ENCODE data around the gene CEBPG. TPM values are rescaled to one million over a fixed set of nuclear protein-coding genes. Genes with fewer than 3 reads are reported as not detected.

The CEBPG gene
- total and polyA plus RNA-seq, 9 of the 15 experiments (the other 6 are each of a cell fraction or from before 2014, with no cell fraction given), result 9.5 to 34.9 (median 30.9) TPM

- no peak for TF ChIP-seq PHB (CRISPR knock-in tag; IDR thresholded peaks at IDR 0.05)
- TF ChIP-seq CEBPG (CRISPR knock-in tag; IDR thresholded peaks at IDR 0.05), result no peak
- TF ChIP-seq CEBPG (tag; conservative IDR thresholded peaks at IDR 0.05 in 1 of 2, IDR thresholded peaks at IDR 0.05 in 1 of 2), result peak; percentile 49 to 94
- Histone ChIP-seq H2AFZ (ENCODE audit: low read depth, low read length) (no peak overlapping the region), H4K20me1 (replicated peaks; ENCODE audit: control insufficient read depth, insufficient read depth, low read length) (no peaks in the 10 kb centered on the region), H3K27ac (ENCODE audit: extremely low read depth, low read depth, low read length) (no peak overlapping the region), H3K4me1 (replicated peaks in 1 of 2; ENCODE audit: control insufficient read depth in 2 of 2, insufficient read depth in 2 of 2, low read length in 2 of 2) (peaks cover 0 to 7% of the 10 kb centered on the region in 2 experiments; a peak in 1 of 5 replicates), H3K4me3 (no peak overlapping the region), H3K9ac (ENCODE audit: insufficient read depth in 1 of 2, low read depth in 2 of 2, low read length in 2 of 2) (no peak overlapping the region), H3K36me3 (ENCODE audit: control insufficient read depth, insufficient read depth, low read length) (no peaks in the 10 kb centered on the region), H3K9me3 (replicated peaks; ENCODE audit: control insufficient read depth, insufficient read depth, low read depth, low read length) (no peaks in the 10 kb centered on the region), H3K79me2 (ENCODE audit: control insufficient read depth, insufficient read depth, low read length) (no peaks in the 10 kb centered on the region), H3K27me3 (ENCODE audit: control insufficient read depth in 2 of 2, insufficient read depth in 2 of 2, low read length in 2 of 2) (peaks cover 14 to 25% of the 10 kb centered on the region in 2 experiments), H3K9me1 (ENCODE audit: control insufficient read depth, insufficient read depth, low read length) (no peaks in the 10 kb centered on the region), H3K4me2 (ENCODE audit: insufficient read depth, low read length) (no peak overlapping the region)
- ChIA-PET CTCF (ENCODE audit: low intra/inter-chr PET ratio) (no interaction called here), POLR2A (no interaction called here)
- ATAC-seq (no peak), FAIRE-seq (no peak), DNase-seq (ENCODE audit: extremely low read depth in 1 of 4, low spot score in 3 of 4) (no peak)
- in situ Hi-C loops (cut with MboI), result no loop called here
- intact Hi-C loops (cut with micrococcal nuclease), result no loop called here
- BruUV-seq (replicated peaks), result no TSS peak
Measured at GRCh38 chr19:33346665-33347064, 26.8 kb upstream of the CEBPG start.

- FAIRE-seq (no peak), ATAC-seq (no peak), DNase-seq (ENCODE audit: extremely low read depth in 1 of 4, low spot score in 3 of 4) (no peak)
- Histone ChIP-seq H4K20me1 (replicated peaks; ENCODE audit: control insufficient read depth, insufficient read depth, low read length) (no peaks in the 10 kb centered on the region), H2AFZ (ENCODE audit: low read depth, low read length) (no peak overlapping the region), H3K27ac (ENCODE audit: extremely low read depth, low read depth, low read length) (no peak overlapping the region), H3K4me2 (ENCODE audit: insufficient read depth, low read length) (no peak overlapping the region), H3K4me3 (no peak overlapping the region), H3K9me1 (ENCODE audit: control insufficient read depth, insufficient read depth, low read length) (no peaks in the 10 kb centered on the region), H3K79me2 (ENCODE audit: control insufficient read depth, insufficient read depth, low read length) (no peaks in the 10 kb centered on the region), H3K9me3 (replicated peaks; ENCODE audit: control insufficient read depth, insufficient read depth, low read depth, low read length) (no peaks in the 10 kb centered on the region), H3K36me3 (ENCODE audit: control insufficient read depth, insufficient read depth, low read length) (no peaks in the 10 kb centered on the region), H3K4me1 (replicated peaks in 1 of 2; ENCODE audit: control insufficient read depth in 2 of 2, insufficient read depth in 2 of 2, low read length in 2 of 2) (peaks cover 0 to 7% of the 10 kb centered on the region in 2 experiments; a peak in 1 of 5 replicates), H3K27me3 (ENCODE audit: control insufficient read depth in 2 of 2, insufficient read depth in 2 of 2, low read length in 2 of 2) (peaks cover 18 to 25% of the 10 kb centered on the region in 2 experiments), H3K9ac (ENCODE audit: insufficient read depth in 1 of 2, low read depth in 2 of 2, low read length in 2 of 2) (no peak overlapping the region)
- intact Hi-C loops (cut with micrococcal nuclease) (no loop called here), in situ Hi-C loops (cut with MboI) (no loop called here)
- POLR2A ChIA-PET, result no interaction called here
- 11% methylated on average over 10 of the region's 10 CpGs for WGBS (ENCODE audit: insufficient coverage, low coverage, missing lambda C conversion rate)
- CTCF ChIA-PET (ENCODE audit: low intra/inter-chr PET ratio), result no interaction called here
- TF ChIP-seq GABPB1 (CRISPR knock-in tag; IDR thresholded peaks at IDR 0.05) (no peak), ETV5 (CRISPR knock-in tag; IDR thresholded peaks at IDR 0.05; ENCODE audit: low read depth) (no peak), BRD9 (IDR thresholded peaks at IDR 0.05; ENCODE audit: low read depth, partially characterized antibody) (no peak), CBFB (CRISPR knock-in tag; IDR thresholded peaks at IDR 0.05) (no peak), NR2F6 (CRISPR knock-in tag; IDR thresholded peaks at IDR 0.05) (no peak)
- BruUV-seq (replicated peaks), result no TSS peak
Measured at GRCh38 chr19:33347300-33347699, 26.2 kb upstream of the CEBPG start.

All from K562 (cell line).